Upper lobe of left lung (tissue), 4 donors: ENCODE data around the gene CYP46A1.

Source experiments
- POLR2A ChIP-seq, 4 donors: fragments of 450-650 bp; IDR thresholded peaks; one replicate each; pipeline ENCODE4 v1.5.1; 2016 to 2017; ENCODE audit warnings: antibody characterized with exemption in 4 of 4, mild to moderate bottlenecking in 2 of 4
- TF ChIP-seq, protein P1 (sequence below), 6 experiments: fragments of 450-650 bp in 4 of 6; fragments of 200-600 bp in 2 of 6; sonication (generic) in 2 of 6; IDR thresholded peaks; one replicate each; pipeline ENCODE4 v1.5.1; 2016 to 2019; ENCODE audit warnings: antibody characterized with exemption in 6 of 6

GRCh38 chr14:99701260-99701659 lies 17.2 kb downstream of the CYP46A1 start:
- TF ChIP-seq, protein P1, sequence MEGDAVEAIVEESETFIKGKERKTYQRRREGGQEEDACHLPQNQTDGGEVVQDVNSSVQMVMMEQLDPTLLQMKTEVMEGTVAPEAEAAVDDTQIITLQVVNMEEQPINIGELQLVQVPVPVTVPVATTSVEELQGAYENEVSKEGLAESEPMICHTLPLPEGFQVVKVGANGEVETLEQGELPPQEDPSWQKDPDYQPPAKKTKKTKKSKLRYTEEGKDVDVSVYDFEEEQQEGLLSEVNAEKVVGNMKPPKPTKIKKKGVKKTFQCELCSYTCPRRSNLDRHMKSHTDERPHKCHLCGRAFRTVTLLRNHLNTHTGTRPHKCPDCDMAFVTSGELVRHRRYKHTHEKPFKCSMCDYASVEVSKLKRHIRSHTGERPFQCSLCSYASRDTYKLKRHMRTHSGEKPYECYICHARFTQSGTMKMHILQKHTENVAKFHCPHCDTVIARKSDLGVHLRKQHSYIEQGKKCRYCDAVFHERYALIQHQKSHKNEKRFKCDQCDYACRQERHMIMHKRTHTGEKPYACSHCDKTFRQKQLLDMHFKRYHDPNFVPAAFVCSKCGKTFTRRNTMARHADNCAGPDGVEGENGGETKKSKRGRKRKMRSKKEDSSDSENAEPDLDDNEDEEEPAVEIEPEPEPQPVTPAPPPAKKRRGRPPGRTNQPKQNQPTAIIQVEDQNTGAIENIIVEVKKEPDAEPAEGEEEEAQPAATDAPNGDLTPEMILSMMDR (IDR thresholded peaks at IDR 0.05), result no peak
- TF ChIP-seq POLR2A (IDR thresholded peaks at IDR 0.05), result no peak
